MM.1S (cell line): ENCODE measurements around the gene ARHGAP32.

Experiments used
- EZH2 ChIP-seq: fragments of 300-600 bp; sonication (generic); optimal IDR thresholded peaks from 2 replicates; pipeline ENCODE3; 2017; ENCODE audit warnings: low read depth, mild to moderate bottlenecking, antibody characterized with exemption, low read length, mixed read lengths
- TF ChIP-seq, protein P1 (sequence below): fragments of 300-600 bp; sonication (generic); IDR thresholded peaks from 2 replicates; pipeline ENCODE4 v1.5.1; 2016; ENCODE audit warnings: antibody characterized with exemption, low read length, mixed read lengths

DNA sequence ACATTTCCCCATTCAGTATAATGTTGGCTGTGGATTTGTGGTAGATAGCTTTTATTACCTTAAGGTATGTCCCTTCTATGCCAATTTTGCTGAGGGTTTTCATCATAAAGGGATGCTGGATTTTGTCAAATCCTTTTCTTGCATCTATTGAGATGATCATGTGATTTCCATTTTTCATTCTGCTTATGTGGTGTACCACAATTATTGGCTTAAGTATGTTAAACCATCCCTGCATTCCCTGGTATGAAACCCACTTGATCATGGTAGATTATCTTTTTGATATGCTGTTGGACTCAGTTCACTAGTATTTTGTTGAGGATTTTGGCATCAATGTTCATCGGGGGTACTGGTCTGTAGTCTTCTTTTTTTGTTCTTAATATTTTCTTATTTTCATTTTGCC is 44.7 kb upstream of the ARHGAP32 start:
- TF ChIP-seq, protein P1, sequence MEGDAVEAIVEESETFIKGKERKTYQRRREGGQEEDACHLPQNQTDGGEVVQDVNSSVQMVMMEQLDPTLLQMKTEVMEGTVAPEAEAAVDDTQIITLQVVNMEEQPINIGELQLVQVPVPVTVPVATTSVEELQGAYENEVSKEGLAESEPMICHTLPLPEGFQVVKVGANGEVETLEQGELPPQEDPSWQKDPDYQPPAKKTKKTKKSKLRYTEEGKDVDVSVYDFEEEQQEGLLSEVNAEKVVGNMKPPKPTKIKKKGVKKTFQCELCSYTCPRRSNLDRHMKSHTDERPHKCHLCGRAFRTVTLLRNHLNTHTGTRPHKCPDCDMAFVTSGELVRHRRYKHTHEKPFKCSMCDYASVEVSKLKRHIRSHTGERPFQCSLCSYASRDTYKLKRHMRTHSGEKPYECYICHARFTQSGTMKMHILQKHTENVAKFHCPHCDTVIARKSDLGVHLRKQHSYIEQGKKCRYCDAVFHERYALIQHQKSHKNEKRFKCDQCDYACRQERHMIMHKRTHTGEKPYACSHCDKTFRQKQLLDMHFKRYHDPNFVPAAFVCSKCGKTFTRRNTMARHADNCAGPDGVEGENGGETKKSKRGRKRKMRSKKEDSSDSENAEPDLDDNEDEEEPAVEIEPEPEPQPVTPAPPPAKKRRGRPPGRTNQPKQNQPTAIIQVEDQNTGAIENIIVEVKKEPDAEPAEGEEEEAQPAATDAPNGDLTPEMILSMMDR: no peak
- no peak for TF ChIP-seq EZH2
